Measurements from ENCODE around the gene CALCOCO1.
"Not testable (repeated sequence)": the region's sequence is repeated elsewhere in the genome, so short reads cannot be mapped to it uniquely, and the experiment has no call there.

Gene CALCOCO1

GRCh38 chr12:53727310-53728041, at the start of gene CALCOCO1:
TSS of gene CALCOCO1 (minus strand) at chr12:53727452. CDS start at chr12:53725242, 2,210 bp downstream.
- DNase-seq: peak; percentile 98

- no peak for DNase-seq
Observed at GRCh38 chr12:53776872-53777271, 49.6 kb upstream of the CALCOCO1 start.

- no peak for DNase-seq
Observed at GRCh38 chr12:53775478-53776145, 48.4 kb upstream of the CALCOCO1 start.

GRCh38 chr12:53770281-53770680, 43.0 kb upstream of the CALCOCO1 start:
- no peak for DNase-seq

GRCh38 chr12:53768976-53769375, 41.7 kb upstream of the CALCOCO1 start:
- DNase-seq: no peak

- DNase-seq: no peak
Observed at GRCh38 chr12:53766881-53767280, 39.6 kb upstream of the CALCOCO1 start.

GRCh38 chr12:53765891-53766290, 38.6 kb upstream of the CALCOCO1 start:
- DNase-seq: no peak

- no peak for DNase-seq
Observed at GRCh38 chr12:53764615-53765014, 37.4 kb upstream of the CALCOCO1 start.

- DNase-seq: not testable (repeated sequence)
Observed at GRCh38 chr12:53762793-53763192, 35.5 kb upstream of the CALCOCO1 start.

GRCh38 chr12:53761306-53761705, 34.1 kb upstream of the CALCOCO1 start:
- DNase-seq: no peak

- DNase-seq: no peak
Observed at GRCh38 chr12:53759261-53759660, 32.0 kb upstream of the CALCOCO1 start.

GRCh38 chr12:53758730-53759103, 31.5 kb upstream of the CALCOCO1 start:
- DNase-seq: no peak

GRCh38 chr12:53758081-53758729, 31.0 kb upstream of the CALCOCO1 start:
- DNase-seq: no peak

- peak; percentile 84 for DNase-seq
Observed at GRCh38 chr12:53757101-53757770, 30.0 kb upstream of the CALCOCO1 start.

GRCh38 chr12:53756300-53757100, 29.2 kb upstream of the CALCOCO1 start:
- DNase-seq: no peak

- no peak for DNase-seq
Observed at GRCh38 chr12:53755893-53756292, 28.6 kb upstream of the CALCOCO1 start.

- DNase-seq: no peak
Observed at GRCh38 chr12:53755451-53755891, 28.2 kb upstream of the CALCOCO1 start.

GRCh38 chr12:53754633-53755264, 27.5 kb upstream of the CALCOCO1 start:
- no peak for DNase-seq

GRCh38 chr12:53754188-53754585, 26.9 kb upstream of the CALCOCO1 start:
- no peak for DNase-seq

- DNase-seq: no peak
Observed at GRCh38 chr12:53752621-53753020, 25.4 kb upstream of the CALCOCO1 start.

- no peak for DNase-seq
Observed at GRCh38 chr12:53752192-53752601, 24.9 kb upstream of the CALCOCO1 start.

Measured in CD4-positive, alpha-beta T cell treated with Interleukin-10 for 1 hour (primary cell).